B cell (primary cell): ENCODE measurements around the gene ZBP1.

Experiments
- EZH2 ChIP-seq: IDR thresholded peaks from 2 replicates; pipeline ENCODE4 v1.6.1; 2012; ENCODE audit warnings: borderline replicate concordance, low read depth, mild to moderate bottlenecking, moderate library complexity, low read length; ENCODE audit not compliant: insufficient read depth, poor library complexity, severe bottlenecking
- TF ChIP-seq, protein P1 (sequence below): fragments of 200-600 bp; IDR thresholded peaks from one replicate; pipeline ENCODE4 v1.8.0; 2022; ENCODE audit warnings: antibody characterized with exemption, mild to moderate bottlenecking

DNA sequence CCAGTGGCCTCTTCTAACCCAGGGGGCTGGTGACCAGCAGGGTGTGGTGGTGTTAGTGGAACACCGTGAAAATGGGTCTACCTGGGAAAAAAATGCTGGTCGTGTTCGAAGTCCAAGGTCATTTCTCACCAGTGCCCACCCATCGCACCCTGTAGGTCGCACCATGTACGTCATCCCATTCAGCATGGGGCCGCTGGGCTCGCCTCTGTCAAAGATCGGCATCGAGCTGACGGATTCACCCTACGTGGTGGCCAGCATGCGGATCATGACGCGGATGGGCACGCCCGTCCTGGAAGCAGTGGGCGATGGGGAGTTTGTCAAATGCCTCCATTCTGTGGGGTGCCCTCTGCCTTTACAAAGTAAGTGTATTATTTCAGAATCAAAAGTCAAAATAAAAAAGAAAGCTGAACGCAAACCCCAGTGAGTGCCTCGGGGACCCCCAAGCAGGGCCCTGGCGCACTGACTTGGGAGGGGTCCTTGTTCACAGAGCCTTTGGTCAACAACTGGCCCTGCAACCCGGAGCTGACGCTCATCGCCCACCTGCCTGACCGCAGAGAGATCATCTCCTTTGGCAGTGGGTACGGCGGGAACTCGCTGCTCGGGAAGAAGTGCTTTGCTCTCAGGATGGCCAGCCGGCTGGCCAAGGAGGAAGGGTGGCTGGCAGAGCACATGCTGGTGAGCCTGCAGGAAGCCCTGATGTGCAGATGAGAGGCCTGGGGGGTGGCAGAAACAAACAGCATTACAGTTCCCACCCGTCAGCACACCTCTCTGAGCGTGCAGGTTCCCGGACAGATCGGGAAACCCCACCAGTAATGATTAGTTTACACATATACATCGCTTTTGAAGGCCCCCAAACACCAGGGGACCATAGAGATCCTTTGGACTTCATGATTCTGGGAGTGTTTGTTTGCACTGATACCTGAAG lies 57.4 kb downstream of the ZBP1 start:
- TF ChIP-seq, protein P1, sequence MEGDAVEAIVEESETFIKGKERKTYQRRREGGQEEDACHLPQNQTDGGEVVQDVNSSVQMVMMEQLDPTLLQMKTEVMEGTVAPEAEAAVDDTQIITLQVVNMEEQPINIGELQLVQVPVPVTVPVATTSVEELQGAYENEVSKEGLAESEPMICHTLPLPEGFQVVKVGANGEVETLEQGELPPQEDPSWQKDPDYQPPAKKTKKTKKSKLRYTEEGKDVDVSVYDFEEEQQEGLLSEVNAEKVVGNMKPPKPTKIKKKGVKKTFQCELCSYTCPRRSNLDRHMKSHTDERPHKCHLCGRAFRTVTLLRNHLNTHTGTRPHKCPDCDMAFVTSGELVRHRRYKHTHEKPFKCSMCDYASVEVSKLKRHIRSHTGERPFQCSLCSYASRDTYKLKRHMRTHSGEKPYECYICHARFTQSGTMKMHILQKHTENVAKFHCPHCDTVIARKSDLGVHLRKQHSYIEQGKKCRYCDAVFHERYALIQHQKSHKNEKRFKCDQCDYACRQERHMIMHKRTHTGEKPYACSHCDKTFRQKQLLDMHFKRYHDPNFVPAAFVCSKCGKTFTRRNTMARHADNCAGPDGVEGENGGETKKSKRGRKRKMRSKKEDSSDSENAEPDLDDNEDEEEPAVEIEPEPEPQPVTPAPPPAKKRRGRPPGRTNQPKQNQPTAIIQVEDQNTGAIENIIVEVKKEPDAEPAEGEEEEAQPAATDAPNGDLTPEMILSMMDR, result no peak
- TF ChIP-seq EZH2, result no peak
